GM12892 (cell line): ENCODE data around the gene EXD1.

Source experiments
- POLR2A ChIP-seq: IDR thresholded peaks from 2 replicates; pipeline ENCODE4 v1.6.1; 2011; ENCODE audit warnings: low read depth, low read length, control low read depth
- POLR2AphosphoS5 ChIP-seq: IDR thresholded peaks from 2 replicates; pipeline ENCODE4 v1.6.1; 2011; ENCODE audit warnings: low read depth, low read length, control low read depth
- TAF1 ChIP-seq: IDR thresholded peaks from 2 replicates; pipeline ENCODE4 v1.6.1; 2011; ENCODE audit warnings: low read depth, mild to moderate bottlenecking, control low read depth, low read length, borderline replicate concordance

DNA sequence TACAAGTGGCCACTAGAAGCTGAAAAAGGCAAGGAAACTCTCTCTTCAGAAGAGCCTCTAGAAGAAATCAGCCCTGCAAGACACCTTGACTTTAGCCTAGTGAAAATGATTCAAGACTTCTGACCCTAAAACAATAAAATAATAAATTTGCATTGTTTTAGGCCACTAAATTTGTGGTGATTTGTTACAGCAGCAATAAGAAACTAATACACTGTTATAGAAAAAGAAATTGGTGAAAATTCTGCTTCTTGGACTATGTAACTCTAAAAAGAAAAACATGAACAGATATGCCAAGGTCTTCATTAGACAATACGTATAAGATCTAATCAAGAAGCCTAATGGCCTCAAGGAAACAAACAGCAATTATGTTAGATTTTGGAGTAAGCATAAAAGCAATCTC, 36.1 kb downstream of the EXD1 start:
- no peak for TF ChIP-seq TAF1
- no peak for TF ChIP-seq POLR2AphosphoS5
- no peak for TF ChIP-seq POLR2A
